ENCODE data around the gene HOXC11.

The HOXC11 gene

DNA sequence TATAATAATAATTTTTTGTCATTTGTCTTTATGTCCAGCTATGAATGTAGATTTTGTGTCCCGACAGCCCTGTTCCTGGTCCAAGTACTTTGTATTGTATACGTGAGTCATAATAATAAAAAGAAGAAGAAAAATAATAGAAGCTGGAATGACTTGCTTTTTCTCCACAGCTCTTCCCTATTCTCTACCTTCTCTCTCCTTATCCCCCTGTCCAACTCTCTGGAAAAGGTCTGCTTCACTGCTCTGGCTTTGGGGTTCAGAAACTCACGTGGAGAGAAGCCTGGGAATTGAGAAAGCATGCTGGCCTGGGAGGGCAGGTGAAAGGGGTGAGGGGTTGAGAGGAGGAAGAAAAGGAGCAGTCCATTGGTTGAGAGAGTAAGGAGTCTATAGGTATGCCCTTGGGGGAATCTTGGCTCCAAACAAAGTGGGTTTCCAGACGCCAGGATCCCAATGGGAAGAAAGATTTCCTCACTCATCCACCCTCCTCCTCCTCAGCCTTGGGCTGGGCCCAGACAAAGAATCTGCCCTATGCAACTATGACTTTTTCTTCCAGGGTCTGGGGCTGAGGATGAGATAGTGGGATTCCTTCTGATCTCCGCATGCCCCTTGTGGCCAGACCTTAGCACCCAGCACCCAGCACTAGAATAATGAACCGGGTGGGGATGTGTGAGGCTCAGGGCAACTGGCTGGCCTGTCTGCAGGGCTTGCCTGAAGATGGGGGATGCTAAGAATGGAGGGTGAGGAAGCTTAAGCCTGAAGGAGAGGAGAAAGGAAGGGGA, 39.9 kb downstream of the HOXC11 start:
- Histone ChIP-seq H3K4me3 (no peak overlapping the region), H3K27ac (peak overlapping the region in 7 of 21 experiments; percentile 12 to 98 (median 61))

- Histone ChIP-seq H3K4me3 (no peak overlapping the region), H3K27ac (peak overlapping the region in 9 of 21 experiments; percentile 29 to 98 (median 61))
Measured at GRCh38 chr12:54014377-54015017, 41.6 kb downstream of the HOXC11 start.

DNA sequence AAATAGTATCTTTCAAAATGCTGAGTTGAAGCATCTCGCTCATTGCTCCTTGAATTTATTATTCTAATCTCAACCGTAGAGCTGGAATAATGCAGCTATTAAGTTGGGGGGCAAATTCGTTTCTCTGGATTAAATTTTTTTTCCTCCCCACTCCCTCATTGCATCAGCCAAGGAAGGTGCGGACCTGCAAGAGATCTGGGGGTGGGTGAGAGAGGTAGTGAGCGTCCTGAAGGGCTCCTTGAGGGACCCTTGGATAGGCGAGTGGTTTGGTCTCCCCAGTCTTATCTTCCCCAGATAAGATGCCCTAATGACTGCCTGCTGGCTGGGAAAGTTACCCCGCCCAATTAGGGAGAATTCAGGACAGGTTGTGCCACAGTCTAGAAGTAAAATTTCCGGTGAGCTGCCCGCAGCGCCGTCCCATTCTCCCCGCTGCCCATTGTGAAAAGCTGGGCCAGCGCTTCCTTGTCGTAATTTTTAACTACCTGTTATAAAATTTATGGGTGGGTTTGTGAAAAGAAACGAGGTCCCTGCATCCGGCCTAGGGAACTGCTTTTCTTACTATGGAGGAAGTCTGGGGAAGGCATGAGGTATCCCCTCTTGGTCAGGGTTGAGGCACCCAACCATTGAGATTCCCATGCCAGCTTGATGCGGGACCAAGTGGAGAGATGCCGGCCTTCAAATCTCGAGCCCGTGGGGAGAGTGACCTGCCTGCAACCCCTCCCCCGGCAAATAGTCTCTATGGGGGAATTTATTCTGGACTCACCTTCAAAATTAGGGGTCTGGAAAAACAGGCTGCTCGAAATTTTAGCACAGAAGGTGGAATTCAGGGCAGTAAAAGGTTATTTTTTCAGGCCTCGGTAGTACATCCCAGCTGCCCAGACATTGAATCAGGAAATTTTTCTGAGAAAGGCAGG, 42.3 kb downstream of the HOXC11 start:
- H3K4me3 ChIP-seq: no peak overlapping the region
- peak overlapping the region in 4 of 21 experiments; percentile 92 to 98 (median 98) for H3K27ac ChIP-seq

DNA sequence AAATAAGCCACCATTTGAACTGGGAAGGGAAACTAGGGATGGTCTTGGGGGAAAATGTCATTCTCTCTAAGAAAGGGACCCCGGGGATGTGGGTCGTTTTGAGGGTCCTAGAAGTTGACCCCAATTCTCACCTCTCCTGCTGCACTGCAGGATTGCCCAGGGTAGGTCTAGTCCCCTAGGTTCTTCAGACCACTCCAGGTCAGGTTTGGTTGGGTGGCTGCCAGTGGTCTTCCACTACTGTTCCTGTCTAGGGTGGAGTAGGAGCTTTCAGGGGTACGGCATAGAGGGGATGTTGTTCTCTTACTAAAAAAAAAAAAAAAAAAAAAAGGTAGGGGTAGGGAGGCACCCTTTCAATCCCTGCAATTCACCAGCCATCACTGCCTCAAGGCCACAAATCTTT, 43.1 kb downstream of the HOXC11 start:
- peak overlapping the region in 12 of 21 experiments; percentile 57 to 98 (median 92) for H3K27ac ChIP-seq
- peak overlapping the region in 6 of 7 experiments; percentile 37 to 61 (median 50) for H3K4me3 ChIP-seq

GRCh38 chr12:54016478-54016964, 43.6 kb downstream of the HOXC11 start:
- peak overlapping the region in 15 of 21 experiments; percentile 36 to 98 (median 91) for H3K27ac ChIP-seq
- peak overlapping the region in 6 of 7 experiments; percentile 37 to 61 (median 50) for H3K4me3 ChIP-seq

GRCh38 chr12:54017027-54017788, 44.3 kb downstream of the HOXC11 start:
- H3K27ac ChIP-seq: peak overlapping the region in 19 of 21 experiments; percentile 36 to 98 (median 87)
- H3K4me3 ChIP-seq: peak overlapping the region; percentile 35 to 61 (median 45)

DNA sequence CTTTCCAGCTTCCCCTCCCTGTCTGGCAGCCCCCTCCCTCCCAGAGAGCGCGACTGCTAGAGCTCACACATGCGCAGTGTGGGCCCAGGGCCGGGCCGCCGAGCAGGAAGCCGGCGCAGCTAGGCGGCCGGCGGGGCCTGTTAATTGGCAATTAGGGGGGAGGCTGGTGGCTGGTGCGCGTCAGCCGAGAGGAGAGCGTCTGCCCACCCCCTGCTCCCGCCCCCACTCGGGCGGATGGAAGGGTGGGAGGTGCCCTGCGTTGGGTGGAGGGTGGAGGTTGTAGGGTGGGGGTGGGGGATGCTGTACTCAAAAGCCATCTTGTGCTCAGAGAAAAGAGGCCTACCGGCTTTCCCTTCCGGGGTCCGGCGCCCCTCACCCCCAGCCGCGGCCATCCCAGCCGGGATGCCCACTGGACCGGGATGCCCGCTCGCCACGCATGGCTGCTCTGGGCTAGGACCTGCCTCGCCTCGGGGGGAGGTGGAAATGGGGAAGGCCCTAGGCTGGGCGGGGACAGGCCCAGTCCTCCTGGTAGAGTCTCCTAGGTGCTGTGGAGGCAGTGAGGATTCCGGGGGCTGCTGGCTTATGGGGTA, 45.0 kb downstream of the HOXC11 start:
- H3K4me3 ChIP-seq: peak overlapping the region; percentile 35 to 61 (median 45)
- peak overlapping the region in 20 of 21 experiments; percentile 36 to 98 (median 86) for H3K27ac ChIP-seq

DNA sequence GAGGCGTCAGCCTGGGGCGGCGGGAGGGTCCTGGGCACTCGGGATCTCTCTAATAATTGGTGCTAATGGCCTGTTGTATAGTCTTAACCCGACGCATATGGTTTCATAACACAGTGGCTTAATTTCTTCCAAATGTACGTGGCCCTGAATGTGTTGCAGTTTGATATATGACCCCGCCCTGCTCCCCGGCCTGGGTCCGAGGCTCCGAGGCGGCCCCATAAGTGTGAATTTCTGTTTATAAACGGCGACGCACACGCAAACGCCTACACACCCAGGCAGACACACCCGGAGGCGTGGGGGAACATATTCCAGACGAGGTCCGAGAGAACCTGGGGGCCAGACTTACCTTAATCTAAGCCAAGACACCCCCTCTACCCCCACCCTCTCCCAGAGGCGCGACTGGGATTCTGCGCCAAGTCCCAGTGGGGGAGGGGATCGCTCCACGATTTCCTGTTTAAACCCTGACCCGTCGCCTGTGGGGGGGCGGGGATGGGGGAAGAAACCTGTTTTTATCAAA, 45.6 kb downstream of the HOXC11 start:
- Histone ChIP-seq H3K27ac (peak overlapping the region in 20 of 21 experiments; percentile 36 to 98 (median 86)), H3K4me3 (peak overlapping the region; percentile 35 to 61 (median 45))

GRCh38 chr12:54019091-54019811, 46.3 kb downstream of the HOXC11 start:
- H3K27ac ChIP-seq: peak overlapping the region in 17 of 21 experiments; percentile 36 to 98 (median 90)
- H3K4me3 ChIP-seq: peak overlapping the region in 5 of 7 experiments; percentile 40 to 61 (median 54)

DNA sequence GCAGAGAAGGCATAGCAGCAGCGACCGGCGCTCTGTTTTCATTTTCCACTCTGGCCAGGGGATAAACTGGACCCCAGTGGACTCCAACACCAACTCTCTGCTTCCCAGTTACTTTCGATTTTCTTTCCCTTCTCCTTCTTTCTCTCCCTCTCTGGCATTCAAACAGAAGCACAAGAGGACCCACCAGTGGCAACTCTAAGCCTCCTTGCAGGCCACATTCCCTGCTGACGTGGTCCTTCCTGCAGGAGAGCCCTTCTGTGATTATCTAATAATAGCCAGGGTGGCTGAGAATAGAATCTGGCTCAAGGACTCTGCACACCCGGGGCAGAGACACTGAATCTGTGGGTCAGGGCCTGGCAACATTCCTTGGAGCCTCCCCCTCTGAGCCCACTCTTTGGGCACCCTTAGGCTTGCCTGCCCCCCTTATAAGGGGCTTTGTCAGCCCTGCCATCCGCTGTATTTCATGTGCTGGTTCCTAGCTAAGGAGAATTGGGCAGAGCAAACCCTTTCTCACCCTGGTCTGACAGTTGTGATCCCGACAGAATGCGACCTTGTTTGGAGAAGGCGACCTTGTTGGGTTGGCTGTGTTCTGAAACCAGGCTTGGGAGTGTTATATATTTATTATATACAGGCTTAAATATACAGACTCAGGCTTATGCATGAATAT, 47.1 kb downstream of the HOXC11 start:
- H3K27ac ChIP-seq: peak overlapping the region in 14 of 21 experiments; percentile 69 to 98 (median 92)
- peak overlapping the region in 3 of 7 experiments; percentile 45 to 61 (median 58) for H3K4me3 ChIP-seq

GRCh38 chr12:54020591-54021405, 47.9 kb downstream of the HOXC11 start:
- H3K27ac ChIP-seq: peak overlapping the region in 14 of 21 experiments; percentile 5 to 98 (median 86)
- H3K4me3 ChIP-seq: peak overlapping the region in 3 of 7 experiments; percentile 1 to 58 (median 11)

DNA sequence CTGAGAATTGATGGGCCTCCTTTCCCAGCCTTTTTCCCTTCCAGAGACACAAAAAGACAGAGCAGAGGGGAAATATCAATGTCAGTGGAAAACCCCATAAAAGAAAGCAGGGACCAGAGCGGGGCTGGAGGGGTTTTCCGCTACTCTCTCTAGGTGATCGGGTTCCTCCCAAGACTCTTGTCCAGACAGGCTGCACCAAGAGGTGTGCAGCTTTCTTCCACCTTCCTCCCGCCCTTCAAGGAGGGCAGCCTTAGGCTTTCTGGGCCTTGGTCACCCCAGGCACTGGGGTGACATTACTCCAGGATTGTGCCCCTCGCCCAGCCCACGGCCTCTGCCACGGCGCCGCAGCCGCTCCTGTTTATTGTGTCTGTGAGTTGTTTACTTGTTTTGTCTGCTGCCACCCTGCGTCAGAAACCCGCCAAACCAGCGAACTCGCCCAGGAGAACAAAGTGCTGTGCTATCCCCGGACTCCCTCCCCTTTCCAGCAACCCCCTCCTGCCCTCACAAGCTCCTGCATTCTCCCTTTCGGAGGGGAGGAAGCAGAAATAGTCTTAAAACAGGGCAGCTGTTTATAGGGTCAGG, 48.6 kb downstream of the HOXC11 start:
- Histone ChIP-seq H3K27ac (peak overlapping the region in 16 of 21 experiments; percentile 5 to 98 (median 86)), H3K4me3 (peak overlapping the region in 3 of 7 experiments; percentile 1 to 13 (median 11))

DNA sequence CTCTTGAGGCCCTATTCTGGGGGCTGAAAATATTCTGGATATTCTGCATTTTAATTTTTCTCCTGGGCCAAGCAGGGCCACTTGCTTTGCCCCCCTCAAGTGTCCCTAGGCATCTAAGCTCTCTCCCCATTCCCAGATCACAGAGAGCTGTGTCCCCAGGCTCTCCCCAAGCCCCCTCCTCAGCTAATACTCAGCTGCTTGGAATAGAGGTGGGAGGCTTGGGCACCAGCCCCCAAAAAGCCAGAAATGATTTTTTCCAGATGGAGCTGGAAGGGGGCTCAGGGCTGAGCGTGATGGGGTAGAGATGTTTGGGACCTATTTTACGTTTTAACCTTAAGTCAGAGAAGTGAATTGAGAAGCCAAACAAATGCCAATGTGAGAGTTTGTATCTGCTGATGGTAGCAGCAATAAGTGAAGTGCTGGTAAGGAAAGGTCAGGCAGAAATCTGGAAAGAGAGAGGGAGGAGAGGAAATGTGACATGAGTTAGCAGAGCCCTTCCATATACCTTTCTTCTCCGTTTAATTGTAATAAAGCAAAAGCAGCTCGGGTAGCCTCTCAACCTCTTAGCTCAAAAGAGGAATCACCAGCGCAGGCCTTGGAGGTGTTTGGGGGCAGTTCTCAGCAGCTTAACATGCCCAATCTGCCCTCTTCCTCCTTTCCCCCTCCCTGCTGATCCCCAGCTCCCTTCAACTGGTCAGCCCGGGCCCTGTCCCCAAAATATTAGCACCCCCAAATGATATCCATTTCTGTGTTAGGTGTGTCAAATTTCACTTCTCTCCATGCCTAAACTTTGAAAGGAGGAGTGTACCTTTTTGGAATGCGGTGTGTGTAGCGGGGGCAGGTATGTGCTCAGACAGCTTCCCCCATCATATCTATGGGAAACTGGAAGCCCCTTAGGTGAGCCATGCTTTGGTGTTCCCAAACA, 50.3 kb downstream of the HOXC11 start:
- H3K27ac ChIP-seq: peak overlapping the region in 10 of 21 experiments; percentile 25 to 98 (median 75)
- H3K4me3 ChIP-seq: no peak overlapping the region

GRCh38 chr12:54024127-54024526, 51.2 kb downstream of the HOXC11 start:
- Histone ChIP-seq H3K27ac (peak overlapping the region in 10 of 21 experiments; percentile 21 to 98 (median 75)), H3K4me3 (no peak overlapping the region)
